Measurements from ENCODE around the gene RSPO1.

RSPO1 gene

GRCh38 chr1:37633040-37633937 is 1.4 kb downstream of the RSPO1 start:
- Histone ChIP-seq H3K79me2 (ENCODE audit: control insufficient read depth, insufficient read depth, low read length) (no peaks in the 10 kb centered on the region), H3K4ac (ENCODE audit: low read depth, low read length) (no peak overlapping the region), H3K27me3 (ENCODE audit: insufficient read depth, low read length, poor library complexity) (peaks cover 62% of the 10 kb centered on the region), H3K18ac (ENCODE audit: low read length) (no peak overlapping the region), H3K4me2 (ENCODE audit: low read length) (no peak overlapping the region), H4K8ac (ENCODE audit: low read depth, low read length) (no peak overlapping the region), H3K27ac (ENCODE audit: low read depth, low read length) (no peak overlapping the region), H3K23ac (ENCODE audit: low read length) (no peak overlapping the region), H3K4me1 (ENCODE audit: control insufficient read depth, low read depth, low read length) (no peaks in the 10 kb centered on the region), H3K79me1 (ENCODE audit: low read length) (no peaks in the 10 kb centered on the region), H2BK15ac (replicated peaks; ENCODE audit: low read depth) (no peak overlapping the region), H2BK120ac (ENCODE audit: low read depth, low read length) (no peak overlapping the region), H2AK5ac (ENCODE audit: low read length) (no peak overlapping the region), H3K56ac (ENCODE audit: low read length) (no peak overlapping the region), H3K9ac (ENCODE audit: low read length) (no peak overlapping the region), H4K5ac (ENCODE audit: low read length) (no peak overlapping the region), H3K4me3 (ENCODE audit: low read length) (no peak overlapping the region), H3K36me3 (ENCODE audit: control insufficient read depth, insufficient read depth, low read length) (no peaks in the 10 kb centered on the region), H2BK5ac (ENCODE audit: low read length) (no peak overlapping the region)
- WGBS (ENCODE audit: extremely low coverage, insufficient coverage, low lambda C conversion rate): no CpG with 5 or more reads among the region's 31 CpGs
- DNase-seq: no peak

DNA sequence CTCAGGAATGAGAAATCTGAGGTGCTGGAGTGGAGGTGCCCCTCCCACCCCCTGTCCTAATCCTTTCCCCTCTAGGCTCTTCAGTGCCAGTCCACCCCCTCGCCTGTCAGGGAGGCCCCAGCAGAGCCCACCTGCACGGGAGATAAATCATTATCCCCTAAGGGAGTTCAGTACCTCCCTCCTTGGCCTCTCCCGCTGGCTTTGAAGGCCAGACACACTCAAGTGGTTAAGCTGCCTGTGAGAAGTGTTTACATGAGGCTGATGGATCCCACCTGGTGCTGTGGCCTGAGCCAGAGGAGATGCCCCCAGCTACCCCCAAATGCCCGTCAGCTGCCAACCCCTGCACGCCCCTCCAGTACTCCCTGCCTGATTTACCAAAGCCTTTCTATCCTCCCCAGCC is 3.7 kb downstream of the RSPO1 start:
- no peak overlapping the region for H3K4me2 ChIP-seq (ENCODE audit: low read length)
- no peaks in the 10 kb centered on the region for H3K4me1 ChIP-seq (ENCODE audit: control insufficient read depth, low read depth, low read length)
- no peak overlapping the region for H4K5ac ChIP-seq (ENCODE audit: low read length)
- H3K36me3 ChIP-seq (ENCODE audit: control insufficient read depth, insufficient read depth, low read length): no peaks in the 10 kb centered on the region
- no peak overlapping the region for H3K18ac ChIP-seq (ENCODE audit: low read length)
- DNase-seq: no peak
- no peak overlapping the region for H3K4me3 ChIP-seq (ENCODE audit: low read length)
- no peaks in the 10 kb centered on the region for H3K79me1 ChIP-seq (ENCODE audit: low read length)
- no peak overlapping the region for H3K56ac ChIP-seq (ENCODE audit: low read length)
- H3K23ac ChIP-seq (ENCODE audit: low read length): no peak overlapping the region
- H3K4ac ChIP-seq (ENCODE audit: low read depth, low read length): no peak overlapping the region
- H3K79me2 ChIP-seq (ENCODE audit: control insufficient read depth, insufficient read depth, low read length): no peaks in the 10 kb centered on the region
- H3K9ac ChIP-seq (ENCODE audit: low read length): no peak overlapping the region
- no peak overlapping the region for H2AK5ac ChIP-seq (ENCODE audit: low read length)
- no CpG with 5 or more reads among the region's 5 CpGs for WGBS (ENCODE audit: extremely low coverage, insufficient coverage, low lambda C conversion rate)
- H3K27me3 ChIP-seq (ENCODE audit: insufficient read depth, low read length, poor library complexity): peaks cover 57% of the 10 kb centered on the region
- H2BK120ac ChIP-seq (ENCODE audit: low read depth, low read length): no peak overlapping the region
- H2BK5ac ChIP-seq (ENCODE audit: low read length): no peak overlapping the region
- H4K8ac ChIP-seq (ENCODE audit: low read depth, low read length): no peak overlapping the region
- no peak overlapping the region for H2BK15ac ChIP-seq (replicated peaks; ENCODE audit: low read depth)
- no peak overlapping the region for H3K27ac ChIP-seq (ENCODE audit: low read depth, low read length)

DNA sequence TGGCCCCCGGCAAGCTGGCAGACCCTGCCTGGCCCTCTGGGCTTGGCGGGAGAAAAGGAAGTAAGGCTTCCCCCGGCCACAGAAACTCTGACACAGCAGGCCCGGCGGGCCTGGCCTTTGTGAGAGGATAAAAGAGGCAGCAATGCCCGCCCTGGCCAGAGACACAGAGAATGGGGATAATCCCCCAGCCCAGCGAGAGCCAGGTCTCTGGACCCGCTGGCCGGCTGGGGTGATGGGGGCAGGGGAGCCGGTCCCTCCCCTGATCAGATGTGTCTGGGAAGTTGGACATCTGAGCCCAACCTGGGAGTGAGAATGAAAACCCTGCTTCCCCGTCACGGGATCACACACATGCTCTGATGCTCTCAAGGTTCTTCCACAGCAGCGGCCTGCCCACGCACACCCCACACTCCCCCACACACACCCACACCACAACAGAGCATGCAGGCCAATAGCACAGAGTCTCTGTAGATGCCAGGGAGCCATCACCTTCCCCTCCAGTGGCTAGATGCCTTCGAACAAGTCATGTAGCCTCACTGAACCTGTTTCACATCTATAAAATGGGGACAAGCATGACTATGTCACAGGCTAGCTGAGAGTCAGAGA is 4.2 kb downstream of the RSPO1 start:
- Histone ChIP-seq H3K27me3 (ENCODE audit: insufficient read depth, low read length, poor library complexity) (peaks cover 53% of the 10 kb centered on the region), H2BK120ac (ENCODE audit: low read depth, low read length) (no peak overlapping the region), H3K4me3 (ENCODE audit: low read length) (no peak overlapping the region), H4K8ac (ENCODE audit: low read depth, low read length) (no peak overlapping the region), H3K56ac (ENCODE audit: low read length) (no peak overlapping the region), H3K9ac (ENCODE audit: low read length) (no peak overlapping the region), H2BK5ac (ENCODE audit: low read length) (no peak overlapping the region), H3K36me3 (ENCODE audit: control insufficient read depth, insufficient read depth, low read length) (no peaks in the 10 kb centered on the region), H2AK5ac (ENCODE audit: low read length) (no peak overlapping the region), H3K79me1 (ENCODE audit: low read length) (no peaks in the 10 kb centered on the region), H3K79me2 (ENCODE audit: control insufficient read depth, insufficient read depth, low read length) (no peaks in the 10 kb centered on the region), H3K4me2 (ENCODE audit: low read length) (no peak overlapping the region), H2BK15ac (replicated peaks; ENCODE audit: low read depth) (no peak overlapping the region), H3K27ac (ENCODE audit: low read depth, low read length) (no peak overlapping the region), H3K23ac (ENCODE audit: low read length) (no peak overlapping the region), H3K18ac (ENCODE audit: low read length) (no peak overlapping the region), H3K4me1 (ENCODE audit: control insufficient read depth, low read depth, low read length) (no peaks in the 10 kb centered on the region), H4K5ac (ENCODE audit: low read length) (no peak overlapping the region), H3K4ac (ENCODE audit: low read depth, low read length) (no peak overlapping the region)
- no peak for DNase-seq
- no CpG with 5 or more reads among the region's 15 CpGs for WGBS (ENCODE audit: extremely low coverage, insufficient coverage, low lambda C conversion rate)

- Histone ChIP-seq H4K5ac (ENCODE audit: low read length) (no peak overlapping the region), H2BK15ac (replicated peaks; ENCODE audit: low read depth) (no peak overlapping the region), H3K23ac (ENCODE audit: low read length) (no peak overlapping the region), H3K4me1 (ENCODE audit: control insufficient read depth, low read depth, low read length) (no peaks in the 10 kb centered on the region), H3K18ac (ENCODE audit: low read length) (no peak overlapping the region), H3K79me2 (ENCODE audit: control insufficient read depth, insufficient read depth, low read length) (no peaks in the 10 kb centered on the region), H3K9ac (ENCODE audit: low read length) (no peak overlapping the region), H2BK5ac (ENCODE audit: low read length) (no peak overlapping the region), H3K4ac (ENCODE audit: low read depth, low read length) (no peak overlapping the region), H3K27ac (ENCODE audit: low read depth, low read length) (no peak overlapping the region), H3K4me2 (ENCODE audit: low read length) (no peak overlapping the region), H3K79me1 (ENCODE audit: low read length) (no peaks in the 10 kb centered on the region), H3K4me3 (ENCODE audit: low read length) (no peak overlapping the region), H2BK120ac (ENCODE audit: low read depth, low read length) (no peak overlapping the region), H2AK5ac (ENCODE audit: low read length) (no peak overlapping the region), H3K27me3 (ENCODE audit: insufficient read depth, low read length, poor library complexity) (peaks cover 46% of the 10 kb centered on the region), H3K36me3 (ENCODE audit: control insufficient read depth, insufficient read depth, low read length) (no peaks in the 10 kb centered on the region), H4K8ac (ENCODE audit: low read depth, low read length) (no peak overlapping the region), H3K56ac (ENCODE audit: low read length) (no peak overlapping the region)
- no peak for DNase-seq
- no CpG with 5 or more reads among the region's 7 CpGs for WGBS (ENCODE audit: extremely low coverage, insufficient coverage, low lambda C conversion rate)
These were observed 4.8 kb downstream of the RSPO1 start for GRCh38 chr1:37629726-37630425.

DNA sequence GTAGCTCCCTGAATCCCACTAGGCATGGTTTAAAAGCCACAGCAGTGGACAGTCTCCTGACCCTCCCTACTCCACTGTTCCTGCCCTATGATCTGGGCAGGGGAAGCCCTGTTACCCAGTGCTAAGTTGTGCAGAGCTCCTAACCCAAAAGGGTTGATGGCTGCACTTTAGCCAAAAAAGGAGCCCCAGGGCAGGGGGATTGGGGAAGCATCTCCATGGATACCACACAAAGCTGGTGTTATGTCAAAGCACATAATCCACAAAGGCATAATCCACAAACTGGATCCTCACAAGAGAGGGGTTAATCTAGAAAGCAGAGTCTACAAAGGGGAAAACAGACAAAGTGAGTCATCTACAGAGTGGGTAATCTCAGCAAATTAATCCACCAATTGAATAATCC is 5.7 kb downstream of the RSPO1 start:
- no peak overlapping the region for H2BK5ac ChIP-seq (ENCODE audit: low read length)
- no peak overlapping the region for H2AK5ac ChIP-seq (ENCODE audit: low read length)
- no peaks in the 10 kb centered on the region for H3K4me1 ChIP-seq (ENCODE audit: control insufficient read depth, low read depth, low read length)
- no peak overlapping the region for H3K23ac ChIP-seq (ENCODE audit: low read length)
- H4K8ac ChIP-seq (ENCODE audit: low read depth, low read length): no peak overlapping the region
- no peak overlapping the region for H2BK120ac ChIP-seq (ENCODE audit: low read depth, low read length)
- no peak overlapping the region for H2BK15ac ChIP-seq (replicated peaks; ENCODE audit: low read depth)
- no peak overlapping the region for H3K4me3 ChIP-seq (ENCODE audit: low read length)
- H3K18ac ChIP-seq (ENCODE audit: low read length): no peak overlapping the region
- no peaks in the 10 kb centered on the region for H3K79me2 ChIP-seq (ENCODE audit: control insufficient read depth, insufficient read depth, low read length)
- H3K79me1 ChIP-seq (ENCODE audit: low read length): no peaks in the 10 kb centered on the region
- H3K36me3 ChIP-seq (ENCODE audit: control insufficient read depth, insufficient read depth, low read length): no peaks in the 10 kb centered on the region
- H3K4ac ChIP-seq (ENCODE audit: low read depth, low read length): no peak overlapping the region
- H3K4me2 ChIP-seq (ENCODE audit: low read length): no peak overlapping the region
- H3K9ac ChIP-seq (ENCODE audit: low read length): no peak overlapping the region
- no peak overlapping the region for H3K27ac ChIP-seq (ENCODE audit: low read depth, low read length)
- no peak overlapping the region for H4K5ac ChIP-seq (ENCODE audit: low read length)
- no peak for DNase-seq
- peaks cover 37% of the 10 kb centered on the region for H3K27me3 ChIP-seq (ENCODE audit: insufficient read depth, low read length, poor library complexity)
- H3K56ac ChIP-seq (ENCODE audit: low read length): no peak overlapping the region

All from mesendoderm (in vitro differentiated cells).